Smooth muscle cell of the brain vasculature (primary cell): Measurements from ENCODE around the gene CASK.
"Not testable (repeated sequence)": the region's sequence is repeated elsewhere in the genome, so short reads cannot be mapped to it uniquely, and the experiment has no call there.

Source experiments
- DNase-seq: peaks from one replicate; pipeline ENCODE4 v3.0.0-alpha.2; 2012; ENCODE audit warnings: low read depth, low spot score

Gene CASK

GRCh38 chrX:41734530-41734929, 188.8 kb downstream of the CASK start:
- no peak for DNase-seq

GRCh38 chrX:41733939-41734338, 189.4 kb downstream of the CASK start:
- DNase-seq = no peak

GRCh38 chrX:41732260-41732659, 191.1 kb downstream of the CASK start:
- no peak for DNase-seq

- DNase-seq = no peak
Measured at GRCh38 chrX:41730081-41730480, 193.3 kb downstream of the CASK start.

- no peak for DNase-seq
Measured at GRCh38 chrX:41728125-41728524, 195.2 kb downstream of the CASK start.

GRCh38 chrX:41723826-41724225, 199.5 kb downstream of the CASK start, which contains the start of gene GPR82:
Gene GPR82 (plus strand): TSS chrX:41724181. CDS start chrX:41727027, 2,846 bp downstream.
- DNase-seq = no peak

- no peak for DNase-seq
Measured at GRCh38 chrX:41722816-41723618, 200.3 kb downstream of the CASK start.

- no peak for DNase-seq
Measured at GRCh38 chrX:41722214-41722613, 201.1 kb downstream of the CASK start.

GRCh38 chrX:41721590-41721989, 201.8 kb downstream of the CASK start:
- DNase-seq = no peak

GRCh38 chrX:41720125-41720779, 203.1 kb downstream of the CASK start:
- no peak for DNase-seq

- DNase-seq = not testable (repeated sequence)
Measured at GRCh38 chrX:41719610-41720009, 203.7 kb downstream of the CASK start.

- no peak for DNase-seq
Measured at GRCh38 chrX:41718481-41719235, 204.7 kb downstream of the CASK start.

- no peak for DNase-seq
Measured at GRCh38 chrX:41716767-41717473, 206.4 kb downstream of the CASK start.

GRCh38 chrX:41716222-41716621, 207.1 kb downstream of the CASK start:
- no peak for DNase-seq

- no peak for DNase-seq
Measured at GRCh38 chrX:41711021-41711667, 212.2 kb downstream of the CASK start.

GRCh38 chrX:41708486-41708885, 214.9 kb downstream of the CASK start:
- DNase-seq = no peak

GRCh38 chrX:41707218-41707617, 216.1 kb downstream of the CASK start:
- no peak for DNase-seq

- no peak for DNase-seq
Measured at GRCh38 chrX:41705680-41706374, 217.5 kb downstream of the CASK start.

GRCh38 chrX:41705042-41705441, 218.3 kb downstream of the CASK start:
- no peak for DNase-seq

- DNase-seq = no peak
Measured at GRCh38 chrX:41703574-41704029, 219.8 kb downstream of the CASK start.
